H9 (cell line): ENCODE data around the gene IGF2BP2. TPM values are rescaled to one million over a fixed set of nuclear protein-coding genes. Genes with fewer than 3 reads are reported as not detected.

Source experiments
- DNase-seq: peaks from one replicate; pipeline ENCODE4 v3.0.0-alpha.2; 2017
- H2AFZ ChIP-seq: one replicate; pipeline ENCODE4 v1.6.1; 2013; ENCODE audit warnings: mild to moderate bottlenecking, low read length, control low read depth, moderate library complexity
- H2AK5ac ChIP-seq: 2 replicates; pipeline ENCODE4 v1.6.1; 2013; ENCODE audit warnings: low read length, control low read depth, mixed read lengths; ENCODE audit not compliant: insufficient read length
- H2BK120ac ChIP-seq: one replicate; pipeline ENCODE4 v1.6.1; 2013; ENCODE audit warnings: low read depth, mild to moderate bottlenecking, low read length, control low read depth, inconsistent platforms; ENCODE audit not compliant: poor library complexity, severe bottlenecking
- H2BK12ac ChIP-seq: 2 replicates; pipeline ENCODE4 v1.6.1; 2013; ENCODE audit warnings: low read length, control low read depth, mixed read lengths, low read depth; ENCODE audit not compliant: insufficient read length
- H2BK15ac ChIP-seq: 2 replicates; pipeline ENCODE4 v1.6.1; 2013; ENCODE audit warnings: low read depth, low read length, control low read depth
- H2BK20ac ChIP-seq: one replicate; pipeline ENCODE4 v1.6.1; 2013; ENCODE audit warnings: low read depth, mild to moderate bottlenecking, low read length, control low read depth, inconsistent platforms; ENCODE audit not compliant: poor library complexity, severe bottlenecking
- H2BK5ac ChIP-seq: 2 replicates; pipeline ENCODE4 v1.6.1; 2013; ENCODE audit warnings: low read length, control low read depth, mixed read lengths; ENCODE audit not compliant: insufficient read length
- H3K14ac ChIP-seq: 2 replicates; pipeline ENCODE4 v1.6.1; 2013; ENCODE audit warnings: low read length, control low read depth; ENCODE audit not compliant: insufficient read depth
- H3K18ac ChIP-seq: 2 replicates; pipeline ENCODE4 v1.6.1; 2013; ENCODE audit warnings: low read depth, mild to moderate bottlenecking, mixed read lengths, low read length, control low read depth; ENCODE audit not compliant: insufficient read length
- H3K23ac ChIP-seq: 2 replicates; pipeline ENCODE4 v1.6.1; 2013; ENCODE audit warnings: low read length, control low read depth, mixed read lengths, low read depth; ENCODE audit not compliant: insufficient read length
- H3K23me2 ChIP-seq: 2 replicates; pipeline ENCODE4 v1.6.1; 2013; ENCODE audit warnings: low read depth, mild to moderate bottlenecking, mixed read lengths, low read length, control low read depth; ENCODE audit not compliant: insufficient read length, poor library complexity, severe bottlenecking
- H3K27ac ChIP-seq: 2 replicates; pipeline ENCODE4 v1.5.1; 2013; ENCODE audit warnings: low read length, control low read depth, mixed read lengths, low read depth; ENCODE audit not compliant: insufficient read length
- H3K27me3 ChIP-seq: 2 replicates; pipeline ENCODE4 v1.6.1; 2013; ENCODE audit warnings: low read length, control low read depth, inconsistent platforms; ENCODE audit not compliant: insufficient read depth
- H3K4ac ChIP-seq: 2 replicates; pipeline ENCODE4 v1.6.1; 2013; ENCODE audit warnings: low read depth, mild to moderate bottlenecking, control low read depth, inconsistent platforms, low read length, moderate library complexity
- H3K4me1 ChIP-seq: 2 replicates; pipeline ENCODE4 v1.6.1; 2013; ENCODE audit warnings: low read length, control low read depth, inconsistent platforms; ENCODE audit not compliant: insufficient read depth
- H3K4me2 ChIP-seq: 2 replicates; pipeline ENCODE4 v1.6.1; 2013; ENCODE audit warnings: low read length, control low read depth, mixed read lengths; ENCODE audit not compliant: insufficient read length, insufficient read depth
- H3K56ac ChIP-seq: 2 replicates; pipeline ENCODE4 v1.6.1; 2013; ENCODE audit warnings: low read depth, mild to moderate bottlenecking, mixed read lengths, low read length, control low read depth; ENCODE audit not compliant: insufficient read length
- H3K79me1 ChIP-seq: 2 replicates; pipeline ENCODE4 v1.6.1; 2013; ENCODE audit warnings: low read depth, mild to moderate bottlenecking, moderate library complexity, low read length, control low read depth, inconsistent platforms; ENCODE audit not compliant: insufficient read depth, poor library complexity, severe bottlenecking
- H3K79me2 ChIP-seq: 2 replicates; pipeline ENCODE4 v1.6.1; 2013; ENCODE audit warnings: low read length, control low read depth, inconsistent platforms; ENCODE audit not compliant: insufficient read depth
- H3K9ac ChIP-seq: 2 replicates; pipeline ENCODE4 v1.6.1; 2013; ENCODE audit warnings: low read length, control low read depth, mixed read lengths; ENCODE audit not compliant: insufficient read length; ENCODE audit errors: extremely low read depth
- H3K9me3 ChIP-seq: one replicate; pipeline ENCODE4 v1.6.1; 2013; ENCODE audit warnings: low read depth, low read length, inconsistent platforms; ENCODE audit not compliant: control insufficient read depth
- H3T11ph ChIP-seq: one replicate; pipeline ENCODE4 v1.6.1; 2013; ENCODE audit warnings: mild to moderate bottlenecking, low read length, control low read depth, inconsistent platforms
- H4K20me1 ChIP-seq: one replicate; pipeline ENCODE4 v1.6.1; 2013; ENCODE audit not compliant: control insufficient read depth, insufficient read length, insufficient read depth
- H4K5ac ChIP-seq: 2 replicates; pipeline ENCODE4 v1.6.1; 2013; ENCODE audit warnings: low read depth, mild to moderate bottlenecking, mixed read lengths, low read length, control low read depth; ENCODE audit not compliant: insufficient read length
- H4K8ac ChIP-seq: replicated peaks from 2 replicates; pipeline ENCODE4 v1.6.1; 2013; ENCODE audit warnings: low read length, control low read depth, mixed read lengths, low read depth; ENCODE audit not compliant: insufficient read length
- H4K91ac ChIP-seq: 2 replicates; pipeline ENCODE4 v1.6.1; 2013; ENCODE audit warnings: low read depth, mild to moderate bottlenecking, moderate library complexity, mixed read lengths, low read length, control low read depth; ENCODE audit not compliant: insufficient read length
- H3K27ac Mint-ChIP-seq, 3 experiments: 2 replicates in 2 of 3; 3 replicates in 1 of 3; pipeline ENCODE4 v1.8.0; 2020 to 2021; ENCODE audit warnings: mixed read lengths in 3 of 3, mild to moderate bottlenecking in 1 of 3, moderate library complexity in 1 of 3
- H3K27me3 Mint-ChIP-seq: 2 replicates; pipeline ENCODE4 v1.8.0; 2021; ENCODE audit warnings: low read depth, mild to moderate bottlenecking, moderate library complexity, mixed read lengths
- H3K36me3 Mint-ChIP-seq, 3 experiments: 2 replicates in 2 of 3; 3 replicates in 1 of 3; pipeline ENCODE4 v1.8.0; 2020 to 2021; ENCODE audit warnings: low read depth in 3 of 3, mixed read lengths in 3 of 3; ENCODE audit not compliant: insufficient read depth in 1 of 3
- H3K4me1 Mint-ChIP-seq, 2 experiments: 2 replicates each; pipeline ENCODE4 v1.8.0; 2020; ENCODE audit warnings: mixed read lengths in 2 of 2
- H3K4me3 Mint-ChIP-seq, 2 experiments: 2 replicates in 1 of 2; 3 replicates in 1 of 2; pipeline ENCODE4 v1.8.0; 2020 to 2021; ENCODE audit warnings: mild to moderate bottlenecking in 2 of 2, mixed read lengths in 2 of 2, moderate library complexity in 1 of 2
- H3K9me3 Mint-ChIP-seq, 2 experiments: 2 replicates in 1 of 2; 3 replicates in 1 of 2; pipeline ENCODE4 v1.8.0; 2020; ENCODE audit warnings: mild to moderate bottlenecking in 2 of 2, mixed read lengths in 2 of 2, moderate library complexity in 1 of 2
- WGBS: extraction: QIAGEN DNeasy Blood & Tissue Kit; methylation state at CpG from one replicate; pipeline ENCODE4 v1.1.7; 2013; ENCODE audit warnings: missing lambda C conversion rate, low lambda C conversion rate, mixed read lengths; ENCODE audit not compliant: insufficient read length; ENCODE audit errors: extremely low coverage; 5-methylcytosine and 5-hydroxymethylcytosine counted together
- total RNA-seq: library from RNA; stranded (reverse); gene quantifications from 2 replicates; pipeline ENCODE4 v1.2.1, GENCODE V29; 2021
- TF ChIP-seq, protein P1 (sequence below): fragments of 200-600 bp; sonication (generic); conservative IDR thresholded peaks from 3 replicates; pipeline ENCODE4 v1.8.0; 2021; ENCODE audit warnings: antibody characterized with exemption, mild to moderate bottlenecking

The IGF2BP2 gene
- total RNA-seq, 1 experiment from 2014 or later, result 130 TPM

DNA sequence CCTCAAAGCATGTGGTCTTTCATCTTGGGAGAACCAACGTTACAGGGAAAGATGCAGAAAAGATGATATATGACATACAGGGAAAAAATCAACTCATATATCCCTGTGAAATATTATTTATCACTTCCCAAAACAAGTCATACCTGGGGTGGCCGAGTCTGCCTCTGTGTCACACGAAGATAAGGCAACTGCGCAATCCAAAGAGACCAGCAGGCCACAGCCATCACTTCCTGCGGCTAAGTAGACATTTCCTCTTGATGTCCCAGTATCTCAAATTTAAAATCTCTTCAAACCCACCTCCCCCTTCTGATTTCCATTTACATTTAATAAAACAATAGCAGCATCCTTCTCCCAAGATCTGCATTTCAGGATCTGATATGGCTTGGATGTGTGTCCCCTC lies 71.5 kb downstream of the IGF2BP2 start:
- Mint-ChIP-seq H3K4me1 (peaks cover 63 to 70% of the 10 kb centered on the region in 2 experiments), H3K27me3 (no peaks in the 10 kb centered on the region), H3K9me3 (peaks cover 21 to 31% of the 10 kb centered on the region in 2 experiments; a peak in 4 of 5 replicates), H3K27ac (peak overlapping the region in 1 of 3 experiments; percentile 71; a peak in 2 of 7 replicates), H3K4me3 (no peak overlapping the region), H3K36me3 (peaks cover 48 to 57% (median 53%) of the 10 kb centered on the region in 3 experiments)
- Histone ChIP-seq H2BK12ac (no peak overlapping the region), H2BK120ac (no peak overlapping the region), H3K56ac (no peak overlapping the region), H3K18ac (no peak overlapping the region), H3K23ac (no peak overlapping the region), H3K9ac (no peak overlapping the region), H3K27me3 (no peaks in the 10 kb centered on the region), H3K79me2 (peaks cover 16% of the 10 kb centered on the region; the same call in 1 of the 2 replicates), H3T11ph (no peak overlapping the region), H3K9me3 (peaks cover 7% of the 10 kb centered on the region), H2BK5ac (no peak overlapping the region), H4K91ac (no peak overlapping the region), H4K20me1 (no peaks in the 10 kb centered on the region), H3K4me2 (no peak overlapping the region), H3K23me2 (no peaks in the 10 kb centered on the region), H2AK5ac (no peak overlapping the region), H3K14ac (no peak overlapping the region), H4K8ac (no peak overlapping the region), H4K5ac (no peak overlapping the region), H3K4me1 (peaks cover 8% of the 10 kb centered on the region), H2BK20ac (no peak overlapping the region), H3K79me1 (peaks cover 6% of the 10 kb centered on the region), H2BK15ac (no peak overlapping the region), H2AFZ (no peak overlapping the region), H3K4ac (no peak overlapping the region), H3K27ac (no peak overlapping the region)
- DNase-seq, result no peak
- no CpG with 5 or more reads among the region's 5 CpGs for WGBS
- TF ChIP-seq, protein P1, sequence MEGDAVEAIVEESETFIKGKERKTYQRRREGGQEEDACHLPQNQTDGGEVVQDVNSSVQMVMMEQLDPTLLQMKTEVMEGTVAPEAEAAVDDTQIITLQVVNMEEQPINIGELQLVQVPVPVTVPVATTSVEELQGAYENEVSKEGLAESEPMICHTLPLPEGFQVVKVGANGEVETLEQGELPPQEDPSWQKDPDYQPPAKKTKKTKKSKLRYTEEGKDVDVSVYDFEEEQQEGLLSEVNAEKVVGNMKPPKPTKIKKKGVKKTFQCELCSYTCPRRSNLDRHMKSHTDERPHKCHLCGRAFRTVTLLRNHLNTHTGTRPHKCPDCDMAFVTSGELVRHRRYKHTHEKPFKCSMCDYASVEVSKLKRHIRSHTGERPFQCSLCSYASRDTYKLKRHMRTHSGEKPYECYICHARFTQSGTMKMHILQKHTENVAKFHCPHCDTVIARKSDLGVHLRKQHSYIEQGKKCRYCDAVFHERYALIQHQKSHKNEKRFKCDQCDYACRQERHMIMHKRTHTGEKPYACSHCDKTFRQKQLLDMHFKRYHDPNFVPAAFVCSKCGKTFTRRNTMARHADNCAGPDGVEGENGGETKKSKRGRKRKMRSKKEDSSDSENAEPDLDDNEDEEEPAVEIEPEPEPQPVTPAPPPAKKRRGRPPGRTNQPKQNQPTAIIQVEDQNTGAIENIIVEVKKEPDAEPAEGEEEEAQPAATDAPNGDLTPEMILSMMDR, result no peak
